ENCODE measurements around the gene PARP15. TPM values are rescaled to one million over a fixed set of nuclear protein-coding genes. Genes with fewer than 3 reads are reported as not detected.
A peak's percentile ranks its signal among the peaks of the same experiment; 100 is the strongest.
"Not testable (repeated sequence)": the region's sequence is repeated elsewhere in the genome, so short reads cannot be mapped to it uniquely, and the experiment has no call there.

PARP15 gene
- total RNA-seq, 1 donor from 2014 or later, result not detected

- no peaks in the 10 kb centered on the region for H3K9me3 ChIP-seq
- peak overlapping the region; percentile 90 to 96 for H3K4me3 ChIP-seq
- H3K4me1 ChIP-seq, result peaks cover 0 to 23% of the 10 kb centered on the region in 2 donors
- peaks cover 0 to under 1% of the 10 kb centered on the region in 2 donors for H3K36me3 ChIP-seq
- no peak for DNase-seq (ENCODE audit: low spot score in 2 of 2)
- intact Hi-C loops (cut with DNase I), result loop anchor here (1.0 to 5.0 kb wide), 6 partner anchors 116 to 1133 kb away; partner anchors contain the start of genes DTX3L, FAM162A and PARP9
- H3K27ac ChIP-seq, result peak overlapping the region; percentile 98
- H3K27me3 ChIP-seq, result no peaks in the 10 kb centered on the region
- no peak for TF ChIP-seq CTCF (IDR thresholded peaks at IDR 0.05)
These were observed 102.5 kb downstream of the PARP15 start for GRCh38 chr3:122679882-122680474.

GRCh38 chr3:122680475-122681283, 103.2 kb downstream of the PARP15 start, which contains the start of gene PARP14:
Gene PARP14 (plus strand): TSS chr3:122680839. CDS start chr3:122680884, 45 bp downstream.
- no peak for TF ChIP-seq CTCF (IDR thresholded peaks at IDR 0.05)
- H3K27ac ChIP-seq, result peak within 1 kb of the TSS; percentile 98
- intact Hi-C loops (cut with DNase I), result loop anchor here (1.0 to 5.0 kb wide), 3 partner anchors 114 to 296 kb away; partner anchors contain the start of gene FAM162A
- H3K36me3 ChIP-seq, result peaks cover 0 to 5% of the 10 kb centered on the region in 2 donors
- DNase-seq (ENCODE audit: low spot score in 2 of 2), result peak in 1 of 2 donors; percentile 76
- peaks cover 0 to 23% of the 10 kb centered on the region in 2 donors for H3K4me1 ChIP-seq
- H3K27me3 ChIP-seq, result no peaks in the 10 kb centered on the region
- no peaks in the 10 kb centered on the region for H3K9me3 ChIP-seq
- H3K4me3 ChIP-seq, result peak within 1 kb of the TSS; percentile 90 to 96

DNA sequence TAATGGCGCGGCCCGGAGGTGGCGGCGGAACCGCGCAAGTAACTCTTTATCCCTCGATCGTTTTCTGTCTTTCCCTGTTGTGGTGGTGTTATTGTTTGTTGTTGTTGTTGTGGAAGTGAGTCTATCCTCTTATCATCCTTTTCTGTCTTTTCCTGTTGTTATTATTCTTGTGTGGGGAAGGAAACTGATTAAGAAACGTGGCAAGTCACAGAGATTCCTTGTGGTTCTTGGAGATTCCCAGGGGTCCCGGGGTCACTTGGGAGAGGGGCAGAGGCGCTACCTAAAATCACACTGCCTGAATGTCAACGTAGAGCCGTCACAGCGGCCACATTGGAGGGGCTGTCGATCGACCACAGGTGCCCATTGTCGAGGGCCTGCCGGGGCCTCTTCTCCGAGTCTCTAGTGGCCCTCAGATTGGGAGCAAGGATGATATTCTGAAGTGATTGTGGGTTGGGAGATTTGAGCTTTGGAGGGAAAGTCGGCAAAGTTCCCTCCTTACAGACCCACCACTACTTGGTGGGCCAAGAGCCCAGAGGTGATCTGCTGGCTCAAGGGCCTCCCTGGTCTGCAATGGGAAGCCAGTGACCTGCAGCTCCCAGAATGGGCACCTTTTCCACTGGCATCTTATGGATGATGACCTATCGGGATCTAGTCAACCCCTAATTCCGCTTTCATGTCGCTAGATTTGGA, 104.0 kb downstream of the PARP15 start:
- no peak for DNase-seq (ENCODE audit: low spot score in 2 of 2)
- peaks cover 0 to 5% of the 10 kb centered on the region in 2 donors for H3K36me3 ChIP-seq
- peak overlapping the region; percentile 90 to 96 for H3K4me3 ChIP-seq
- peak overlapping the region; percentile 98 for H3K27ac ChIP-seq
- no peaks in the 10 kb centered on the region for H3K27me3 ChIP-seq
- peaks cover 0 to 23% of the 10 kb centered on the region in 2 donors for H3K4me1 ChIP-seq
- no peak for TF ChIP-seq CTCF (IDR thresholded peaks at IDR 0.05)
- intact Hi-C loops (cut with DNase I), result loop anchor here (1.0 to 5.0 kb wide), 3 partner anchors 113 to 297 kb away; partner anchors contain the start of gene FAM162A
- no peaks in the 10 kb centered on the region for H3K9me3 ChIP-seq

DNA sequence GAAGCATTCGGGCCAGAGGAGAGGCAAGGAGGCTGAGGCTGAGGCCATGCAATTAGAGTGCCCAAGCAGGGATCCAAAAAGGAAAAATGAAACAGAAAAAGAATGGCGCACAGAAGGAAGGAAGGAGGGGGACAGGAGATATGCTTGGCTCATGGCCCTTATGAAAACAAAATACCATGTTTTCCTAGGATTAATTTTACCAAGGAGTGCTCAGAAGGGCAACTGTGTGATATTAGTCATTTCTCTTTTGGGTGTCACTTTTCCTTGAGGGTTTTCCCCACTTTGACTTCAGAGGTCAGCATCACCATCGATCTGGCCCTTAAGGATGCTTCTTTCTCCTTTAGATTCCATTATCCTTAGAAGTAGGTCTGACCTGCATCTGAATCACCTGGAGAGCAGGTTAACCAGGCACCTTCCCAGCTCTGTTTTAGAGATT, 104.5 kb downstream of the PARP15 start:
- Histone ChIP-seq H3K9me3 (no peaks in the 10 kb centered on the region), H3K4me3 (peak overlapping the region; percentile 90 to 96), H3K27ac (peak overlapping the region in 1 of 2 donors; percentile 98), H3K27me3 (no peaks in the 10 kb centered on the region), H3K36me3 (peaks cover 0 to 5% of the 10 kb centered on the region in 2 donors), H3K4me1 (peaks cover 0 to 23% of the 10 kb centered on the region in 2 donors)
- no peak for TF ChIP-seq CTCF (IDR thresholded peaks at IDR 0.05)
- intact Hi-C loops (cut with DNase I), result loop anchor here (1.0 to 5.0 kb wide), 3 partner anchors 112 to 297 kb away; partner anchors contain the start of gene FAM162A
- no peak for DNase-seq (ENCODE audit: low spot score in 2 of 2)

DNA sequence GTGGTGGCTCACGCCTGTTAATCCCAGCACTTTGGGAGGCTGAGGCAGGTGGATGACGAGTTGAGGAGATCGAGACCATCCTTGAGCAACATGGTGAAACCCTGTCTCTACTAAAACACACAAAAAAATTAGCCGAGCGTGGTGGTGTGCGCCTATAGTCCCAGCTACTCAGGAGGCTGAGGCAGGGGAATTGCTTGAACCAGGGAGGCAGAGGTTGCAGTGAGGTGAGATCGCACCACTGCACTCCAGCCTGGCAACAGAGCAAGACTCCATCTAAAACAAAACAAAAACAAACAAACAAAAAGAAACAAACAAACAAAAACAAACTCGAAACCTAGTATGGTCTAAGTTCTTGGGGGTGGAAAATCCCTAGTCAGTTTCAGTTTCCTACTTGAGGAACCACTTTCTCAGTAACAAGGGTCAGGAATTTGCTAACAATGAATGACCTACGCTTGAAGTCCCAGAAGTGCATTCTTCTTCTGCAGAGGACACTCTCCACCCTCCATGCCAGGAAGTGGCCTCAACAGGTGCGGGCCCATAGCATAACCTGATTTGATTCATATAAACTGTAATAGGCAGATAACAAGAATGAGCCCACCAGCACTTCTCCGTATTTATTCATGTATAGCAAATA, 105.4 kb downstream of the PARP15 start:
- not testable (repeated sequence) for H3K36me3 ChIP-seq; H3K9me3 ChIP-seq; H3K27me3 ChIP-seq; DNase-seq (ENCODE audit: low spot score in 2 of 2); H3K27ac ChIP-seq
- Histone ChIP-seq H3K4me3 (peak overlapping the region in 1 of 2 donors; percentile 16), H3K4me1 (peaks cover 0 to 23% of the 10 kb centered on the region in 2 donors)
- intact Hi-C loops (cut with DNase I), result loop anchor here (5.0 kb wide), 1 partner anchor 226 kb away; no protein-coding TSS in a partner anchor

All from ascending aorta (tissue), 2 donors.